Large intestine (tissue), 3 donors: ENCODE measurements around the gene ATP2B2. TPM values are rescaled to one million over a fixed set of nuclear protein-coding genes. Genes with fewer than 3 reads are reported as not detected.

Experiments
- DNase-seq, 2 donors: peaks; one replicate each; pipeline versions ENCODE4 v3.0.0 to v3.0.0-alpha.2; 2013
- H3K27ac ChIP-seq: one replicate; pipeline ENCODE4 v1.5.1; 2013; ENCODE audit warnings: low read length
- H3K27me3 ChIP-seq: 2 replicates; pipeline ENCODE4 v1.6.1; 2013; ENCODE audit warnings: low read length; ENCODE audit not compliant: control insufficient read depth, insufficient read depth
- H3K36me3 ChIP-seq: 2 replicates; pipeline ENCODE4 v1.6.1; 2013; ENCODE audit warnings: low read length; ENCODE audit not compliant: control insufficient read depth, insufficient read depth
- H3K4me1 ChIP-seq: one replicate; pipeline ENCODE4 v1.6.1; 2013; ENCODE audit warnings: low read length; ENCODE audit not compliant: control insufficient read depth, insufficient read depth
- H3K4me3 ChIP-seq: one replicate; pipeline ENCODE4 v1.5.1; 2013; ENCODE audit warnings: low read length
- H3K9me3 ChIP-seq: one replicate; pipeline ENCODE4 v1.6.1; 2013; ENCODE audit warnings: mild to moderate bottlenecking, low read depth, low read length, moderate library complexity; ENCODE audit not compliant: control insufficient read depth
- WGBS: methylation state at CpG from one replicate; pipeline ENCODE4 v1.1.5; 2013; ENCODE audit warnings: low lambda C conversion rate; ENCODE audit not compliant: insufficient coverage; 5-methylcytosine and 5-hydroxymethylcytosine counted together
- polyA plus RNA-seq: library from polyadenylated mRNA; unstranded; fragments of 120-200 nt; gene quantifications from one replicate; pipeline ENCODE4 v1.2.1, GENCODE V29; 2013

Gene ATP2B2
- polyA plus RNA-seq, 1 donor: 1.5 TPM

DNA sequence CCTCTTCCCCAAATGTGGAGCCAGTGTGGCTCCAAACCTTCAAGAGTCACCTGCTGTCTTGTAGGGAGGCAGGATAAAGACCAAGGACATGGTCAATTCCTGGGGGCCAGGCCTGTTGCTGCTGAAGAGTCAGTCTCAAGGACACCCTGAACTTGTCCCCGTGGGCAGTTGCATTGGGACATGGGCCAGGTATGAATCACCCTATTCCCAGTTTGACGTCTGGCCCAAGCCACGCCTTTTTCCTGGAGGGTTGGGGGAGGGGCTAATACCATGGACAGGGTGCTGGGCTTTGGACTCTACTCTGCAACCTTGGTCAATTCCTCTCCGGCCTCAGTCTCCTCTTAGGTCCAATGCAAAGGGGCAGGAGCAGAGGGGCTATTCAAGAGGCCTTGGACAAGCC is 10.4 kb downstream of the ATP2B2 start:
- no peak overlapping the region for H3K27ac ChIP-seq
- H3K4me1 ChIP-seq: no peaks in the 10 kb centered on the region
- H3K36me3 ChIP-seq: no peaks in the 10 kb centered on the region
- no peak for DNase-seq
- H3K4me3 ChIP-seq: no peak overlapping the region
- peaks cover 7% of the 10 kb centered on the region for H3K27me3 ChIP-seq
- no CpG with 5 or more reads among the region's 4 CpGs for WGBS
- H3K9me3 ChIP-seq: no peaks in the 10 kb centered on the region

DNA sequence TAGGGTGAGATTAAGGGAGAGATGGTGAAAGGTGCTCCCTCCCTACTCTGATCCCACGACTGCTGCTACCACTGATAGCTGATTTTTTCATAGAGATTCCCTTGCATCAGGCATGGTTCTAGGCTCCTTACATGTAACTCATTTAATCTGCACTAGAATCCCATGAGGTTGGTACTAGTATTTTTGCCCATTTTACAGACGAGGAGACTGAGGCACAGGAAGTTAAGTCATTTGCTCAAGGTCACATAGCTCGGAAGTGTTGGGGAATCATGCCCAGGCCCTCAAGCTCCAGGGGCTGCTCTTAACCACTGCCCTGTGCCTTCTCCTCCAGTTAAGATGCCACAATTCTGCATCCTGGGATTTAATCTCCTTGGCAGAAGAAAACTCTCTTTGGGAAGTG is 11.2 kb downstream of the ATP2B2 start:
- no CpG with 5 or more reads among the region's 3 CpGs for WGBS
- no peak overlapping the region for H3K27ac ChIP-seq
- H3K27me3 ChIP-seq: peaks cover 7% of the 10 kb centered on the region
- no peak for DNase-seq
- H3K9me3 ChIP-seq: no peaks in the 10 kb centered on the region
- no peaks in the 10 kb centered on the region for H3K4me1 ChIP-seq
- H3K36me3 ChIP-seq: no peaks in the 10 kb centered on the region
- no peak overlapping the region for H3K4me3 ChIP-seq

DNA sequence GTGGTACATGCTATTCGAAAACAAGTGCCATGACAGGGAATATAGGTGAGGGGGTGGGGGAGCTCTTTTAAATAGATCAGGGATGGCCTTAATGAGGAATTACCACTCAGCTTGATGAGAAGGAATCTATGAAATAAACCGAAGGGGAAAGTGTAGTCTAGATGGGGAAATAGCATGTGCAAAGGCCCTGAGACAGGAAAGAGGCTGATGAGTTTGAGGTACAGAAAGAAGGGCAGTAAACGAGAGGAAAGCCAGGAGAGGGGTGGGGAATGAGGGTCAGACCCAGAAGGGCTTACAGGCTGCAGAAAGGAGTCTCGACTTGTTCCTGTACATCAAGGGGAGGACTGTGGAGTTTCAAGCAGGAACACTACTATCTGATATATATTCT is 12.2 kb downstream of the ATP2B2 start:
- no peak overlapping the region for H3K27ac ChIP-seq
- H3K9me3 ChIP-seq: no peaks in the 10 kb centered on the region
- no peak for DNase-seq
- WGBS: 100% methylated on average over 2 of the region's 4 CpGs
- no peaks in the 10 kb centered on the region for H3K36me3 ChIP-seq
- peaks cover 5% of the 10 kb centered on the region for H3K27me3 ChIP-seq
- H3K4me3 ChIP-seq: no peak overlapping the region
- H3K4me1 ChIP-seq: no peaks in the 10 kb centered on the region

DNA sequence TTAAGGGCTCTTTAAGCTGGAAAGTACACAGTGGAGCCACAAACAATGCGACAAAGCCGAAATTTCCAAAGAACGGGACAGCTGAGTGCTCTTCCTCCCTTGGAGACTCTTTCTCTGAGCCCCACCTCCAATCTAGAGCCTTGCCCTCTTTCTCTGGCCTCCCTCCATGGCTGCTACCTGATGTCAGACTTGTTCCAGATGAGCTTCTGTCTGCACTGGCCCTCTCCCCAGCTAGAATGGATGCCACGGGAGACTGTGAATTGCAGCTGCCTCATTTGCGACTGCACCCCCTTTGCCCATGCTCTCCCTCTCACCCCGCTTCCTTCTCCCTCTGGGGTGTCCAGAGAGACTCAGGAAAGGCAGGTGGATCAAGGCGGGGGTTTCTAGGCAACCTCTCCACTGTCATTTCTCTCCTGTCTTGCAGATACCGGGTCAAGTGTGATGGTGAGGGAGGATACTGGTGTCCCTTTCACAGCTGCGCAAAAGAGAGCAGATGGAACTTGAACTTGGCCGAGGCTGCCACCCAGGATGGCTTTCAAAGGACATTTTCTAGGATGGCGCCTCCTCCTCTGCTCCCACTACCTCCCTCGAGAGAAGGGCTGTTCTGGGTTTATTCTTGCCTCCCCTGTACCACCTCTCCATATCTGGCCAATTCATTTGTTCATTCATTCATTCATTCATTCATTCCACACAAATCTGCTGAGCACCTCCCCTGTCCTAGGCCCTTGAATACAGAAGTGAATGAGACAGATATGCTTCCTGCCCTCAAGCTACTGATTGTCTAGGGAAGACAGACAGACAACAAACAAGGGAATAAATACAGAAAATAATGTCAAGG is 12.8 kb downstream of the ATP2B2 start:
- H3K4me3 ChIP-seq: no peak overlapping the region

DNA sequence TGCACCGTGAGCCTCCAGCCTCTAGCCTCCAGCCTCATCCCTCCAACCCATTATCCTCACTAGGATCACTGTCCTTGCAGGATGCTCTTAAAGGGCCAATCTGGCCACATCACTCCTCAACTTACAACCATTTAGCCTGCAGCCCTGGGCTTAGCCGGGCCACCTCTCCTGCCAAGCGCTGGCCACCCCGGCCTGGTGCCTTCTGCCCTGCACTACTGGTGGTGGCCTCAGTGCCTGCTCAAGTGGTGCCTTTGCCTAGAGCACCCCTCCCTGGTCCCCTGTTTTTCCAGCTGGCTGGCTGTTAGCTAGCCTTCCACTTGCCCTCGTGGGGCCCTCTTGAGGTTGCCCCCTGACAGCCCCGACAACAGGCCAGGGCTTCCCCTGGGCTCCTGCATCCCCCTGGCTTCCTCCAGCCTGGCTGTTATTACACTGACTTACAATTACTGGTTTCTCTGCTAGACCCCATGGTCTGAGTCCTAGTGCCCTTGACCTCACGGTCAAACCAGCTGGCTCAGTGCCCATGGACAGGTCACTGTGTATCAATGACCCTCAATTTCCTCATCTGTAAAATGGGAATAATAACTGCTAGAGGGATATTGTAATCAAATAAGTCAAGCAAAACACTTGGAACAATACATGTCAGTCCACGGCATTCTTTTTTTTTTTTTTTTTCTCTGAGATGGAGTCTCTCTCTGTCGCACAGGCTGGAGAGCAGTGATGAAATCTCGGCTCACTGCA is 15.5 kb downstream of the ATP2B2 start:
- H3K36me3 ChIP-seq: no peaks in the 10 kb centered on the region
- H3K27ac ChIP-seq: no peak overlapping the region
- DNase-seq: no peak
- no peaks in the 10 kb centered on the region for H3K4me1 ChIP-seq
- no peaks in the 10 kb centered on the region for H3K27me3 ChIP-seq
- H3K4me3 ChIP-seq: no peak overlapping the region
- H3K9me3 ChIP-seq: no peaks in the 10 kb centered on the region
- 100% methylated on average over 1 of the region's 10 CpGs for whole genome bisulfite sequencing

More for the DNA sequence above, 12.8 kb downstream of the ATP2B2 start:
- no peaks in the 10 kb centered on the region for H3K36me3 ChIP-seq
- H3K27ac ChIP-seq: no peak overlapping the region
- peaks cover 4% of the 10 kb centered on the region for H3K27me3 ChIP-seq
- no CpG with 5 or more reads among the region's 12 CpGs for WGBS
- H3K9me3 ChIP-seq: no peaks in the 10 kb centered on the region
- no peak for DNase-seq
- H3K4me1 ChIP-seq: no peaks in the 10 kb centered on the region

DNA sequence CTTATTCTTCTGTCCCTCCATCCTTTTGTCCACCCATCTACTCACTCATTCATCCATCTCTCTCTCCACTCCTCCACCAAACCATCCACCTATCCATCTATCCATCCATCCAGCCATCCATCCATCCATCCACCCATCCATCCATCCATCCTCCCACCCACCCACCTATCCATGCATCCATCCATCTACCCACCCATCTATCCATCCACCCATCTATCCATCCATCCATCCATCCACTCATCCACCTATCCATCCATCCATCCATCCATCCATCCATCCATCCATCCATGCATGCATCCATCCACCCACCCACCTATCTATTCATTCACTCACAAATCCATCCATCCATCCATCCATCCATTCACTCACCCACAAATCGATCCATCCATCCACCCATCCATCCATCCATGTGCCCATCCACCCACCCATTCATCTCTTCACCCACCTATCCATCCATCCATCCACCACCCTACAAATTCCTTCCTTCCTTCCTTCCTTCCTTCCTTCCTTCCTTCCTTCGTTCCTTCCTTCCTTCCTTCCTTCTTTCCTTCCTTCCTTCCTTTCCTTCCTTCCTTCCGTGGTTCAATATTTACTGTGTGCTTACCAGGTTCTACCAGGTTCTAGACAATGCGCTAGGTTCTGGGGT is 17.3 kb downstream of the ATP2B2 start:
- Histone ChIP-seq H3K27me3 (no peaks in the 10 kb centered on the region), H3K4me1 (no peaks in the 10 kb centered on the region), H3K4me3 (no peak overlapping the region), H3K27ac (no peak overlapping the region), H3K9me3 (no peaks in the 10 kb centered on the region), H3K36me3 (no peaks in the 10 kb centered on the region)
- WGBS: no CpG with 5 or more reads among the region's 4 CpGs
- no peak for DNase-seq

DNA sequence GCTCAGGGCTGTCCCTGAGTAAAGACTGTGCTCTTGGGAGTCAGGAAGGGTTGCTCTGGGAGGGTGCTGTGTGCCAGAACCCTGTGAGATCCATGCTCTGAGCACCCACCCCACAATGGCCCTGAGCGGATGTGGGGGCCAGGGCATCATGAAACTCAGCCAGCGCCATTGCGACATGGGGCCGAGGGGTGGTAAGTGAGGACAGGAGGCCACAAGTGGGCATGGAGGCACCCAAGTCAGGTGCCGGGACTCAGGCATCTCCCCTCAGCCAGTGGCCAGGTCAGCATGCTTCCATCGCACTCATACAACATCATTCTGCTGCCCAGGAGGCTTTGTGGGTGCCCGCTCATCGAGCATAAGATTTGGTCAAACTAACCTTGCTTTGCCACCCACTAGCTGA is 19.6 kb downstream of the ATP2B2 start:
- Histone ChIP-seq H3K27ac (no peak overlapping the region), H3K27me3 (no peaks in the 10 kb centered on the region), H3K9me3 (no peaks in the 10 kb centered on the region), H3K4me3 (no peak overlapping the region), H3K36me3 (no peaks in the 10 kb centered on the region), H3K4me1 (no peaks in the 10 kb centered on the region)
- no peak for DNase-seq
- WGBS: no CpG with 5 or more reads among the region's 8 CpGs

DNA sequence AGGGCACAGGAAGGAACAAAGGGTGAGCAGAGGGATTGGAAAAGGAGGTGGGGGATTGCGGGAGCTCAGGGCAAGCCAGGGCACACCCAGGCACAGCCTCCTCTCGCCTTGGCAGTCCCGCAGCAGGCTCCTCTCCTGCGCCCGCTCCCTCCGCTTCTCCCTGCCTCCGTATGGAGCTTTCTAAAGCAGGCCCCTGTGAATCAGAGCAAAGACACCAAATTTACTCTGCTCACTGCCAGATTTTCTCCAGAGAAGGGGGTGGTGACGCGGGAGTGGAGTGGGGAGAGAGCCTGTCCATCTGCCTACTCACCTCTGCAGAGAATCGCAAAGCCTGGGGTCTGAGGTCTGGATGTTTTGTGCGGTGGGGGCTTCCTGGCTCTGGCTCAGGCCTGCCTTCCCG is 20.0 kb downstream of the ATP2B2 start:
- H3K36me3 ChIP-seq: no peaks in the 10 kb centered on the region
- H3K4me3 ChIP-seq: no peak overlapping the region
- WGBS: no CpG with 5 or more reads among the region's 12 CpGs
- DNase-seq: no peak
- H3K27ac ChIP-seq: no peak overlapping the region
- H3K27me3 ChIP-seq: no peaks in the 10 kb centered on the region
- no peaks in the 10 kb centered on the region for H3K9me3 ChIP-seq
- H3K4me1 ChIP-seq: no peaks in the 10 kb centered on the region

DNA sequence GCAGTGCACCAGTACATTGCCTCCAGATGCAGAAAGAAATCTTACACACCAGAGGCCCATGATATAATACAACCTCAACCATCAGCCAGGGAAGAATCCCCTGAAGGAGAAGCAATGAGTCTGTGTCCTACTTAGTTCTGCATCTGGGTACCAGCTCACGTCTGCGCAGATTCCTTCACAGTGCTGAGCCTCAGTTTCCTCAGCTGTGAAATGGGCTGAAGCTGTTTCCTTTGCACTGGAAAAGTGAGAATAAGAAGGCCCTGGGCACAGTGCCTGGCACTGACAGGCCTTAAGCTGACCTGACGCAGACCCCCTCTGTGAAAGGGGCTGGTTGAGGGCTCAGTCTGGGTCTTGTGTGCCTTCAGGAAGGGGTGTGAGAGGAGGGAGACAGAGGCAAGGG is 20.7 kb downstream of the ATP2B2 start:
- Histone ChIP-seq H3K27ac (no peak overlapping the region), H3K4me3 (no peak overlapping the region), H3K4me1 (no peaks in the 10 kb centered on the region), H3K36me3 (no peaks in the 10 kb centered on the region), H3K9me3 (no peaks in the 10 kb centered on the region), H3K27me3 (no peaks in the 10 kb centered on the region)
- DNase-seq: no peak
- WGBS: no CpG with 5 or more reads among the region's 3 CpGs

DNA sequence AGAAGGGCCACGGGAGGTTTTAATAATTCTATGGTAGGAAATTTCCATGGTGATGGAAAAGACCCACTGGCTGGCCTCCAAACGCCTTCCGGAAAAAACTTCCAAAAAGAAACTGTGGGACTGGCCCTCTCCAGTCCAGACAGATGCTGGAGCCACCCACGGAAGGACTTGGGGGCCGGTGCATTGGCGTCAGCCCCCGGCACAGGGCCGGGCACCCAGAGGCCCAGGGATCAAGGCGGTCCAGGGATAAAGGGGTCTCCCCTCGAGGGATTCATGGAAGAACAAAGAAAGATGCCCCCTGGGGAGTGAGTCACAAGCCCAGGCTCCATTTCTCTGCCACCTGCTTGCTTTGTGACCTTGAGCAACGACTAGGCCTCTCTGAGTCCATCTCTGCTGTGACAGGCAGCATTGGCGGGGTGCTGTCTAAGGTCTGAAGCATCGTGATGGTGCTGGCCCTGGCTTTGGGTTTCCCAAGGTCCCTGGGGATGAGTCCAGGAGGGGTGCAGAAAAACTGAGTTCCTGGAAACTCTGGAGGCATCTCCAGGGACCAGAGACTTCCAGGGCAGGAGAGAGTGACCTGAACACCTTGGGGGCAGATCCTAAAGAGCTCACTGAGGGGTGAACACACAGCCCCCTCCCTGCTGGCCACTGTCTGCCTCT is 21.6 kb downstream of the ATP2B2 start:
- Histone ChIP-seq H3K4me3 (no peak overlapping the region), H3K9me3 (no peaks in the 10 kb centered on the region), H3K36me3 (no peaks in the 10 kb centered on the region), H3K27me3 (no peaks in the 10 kb centered on the region), H3K4me1 (no peaks in the 10 kb centered on the region), H3K27ac (no peak overlapping the region)
- no CpG with 5 or more reads among the region's 13 CpGs for WGBS
- no peak for DNase-seq
